ENCODE measurements around the gene RGL1.
"Not testable (repeated sequence)": the region's sequence is repeated elsewhere in the genome, so short reads cannot be mapped to it uniquely, and the experiment has no call there.

The RGL1 gene

DNA sequence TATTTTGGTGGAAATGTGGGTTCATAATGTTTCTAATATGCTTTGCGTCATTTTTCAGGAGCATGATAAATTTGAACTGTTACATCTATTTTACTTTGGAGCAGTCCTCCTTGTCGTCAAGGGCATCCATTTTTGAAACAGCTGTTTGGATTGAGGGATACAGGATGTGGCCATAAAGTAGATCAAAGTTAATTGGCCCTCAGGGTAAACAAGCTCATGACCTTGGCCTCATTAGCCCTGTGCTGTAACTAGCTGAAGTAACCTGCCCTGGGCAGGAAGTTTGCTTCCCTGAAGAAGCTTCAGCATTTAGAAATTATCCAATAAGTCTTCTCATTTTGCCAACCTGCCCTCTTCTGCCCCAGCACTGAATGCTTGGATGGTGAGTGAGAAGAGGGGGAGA is 24.8 kb upstream of the RGL1 start:
- H3K27me3 ChIP-seq (replicated peaks): no peaks in the 10 kb centered on the region
- no peaks in the 10 kb centered on the region for H3K36me3 ChIP-seq (replicated peaks)
- no peak overlapping the region for H3K4me3 ChIP-seq (ENCODE audit: low read depth, low read length)
- TF ChIP-seq, protein P1, sequence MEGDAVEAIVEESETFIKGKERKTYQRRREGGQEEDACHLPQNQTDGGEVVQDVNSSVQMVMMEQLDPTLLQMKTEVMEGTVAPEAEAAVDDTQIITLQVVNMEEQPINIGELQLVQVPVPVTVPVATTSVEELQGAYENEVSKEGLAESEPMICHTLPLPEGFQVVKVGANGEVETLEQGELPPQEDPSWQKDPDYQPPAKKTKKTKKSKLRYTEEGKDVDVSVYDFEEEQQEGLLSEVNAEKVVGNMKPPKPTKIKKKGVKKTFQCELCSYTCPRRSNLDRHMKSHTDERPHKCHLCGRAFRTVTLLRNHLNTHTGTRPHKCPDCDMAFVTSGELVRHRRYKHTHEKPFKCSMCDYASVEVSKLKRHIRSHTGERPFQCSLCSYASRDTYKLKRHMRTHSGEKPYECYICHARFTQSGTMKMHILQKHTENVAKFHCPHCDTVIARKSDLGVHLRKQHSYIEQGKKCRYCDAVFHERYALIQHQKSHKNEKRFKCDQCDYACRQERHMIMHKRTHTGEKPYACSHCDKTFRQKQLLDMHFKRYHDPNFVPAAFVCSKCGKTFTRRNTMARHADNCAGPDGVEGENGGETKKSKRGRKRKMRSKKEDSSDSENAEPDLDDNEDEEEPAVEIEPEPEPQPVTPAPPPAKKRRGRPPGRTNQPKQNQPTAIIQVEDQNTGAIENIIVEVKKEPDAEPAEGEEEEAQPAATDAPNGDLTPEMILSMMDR (IDR thresholded peaks at IDR 0.05; ENCODE audit: low read depth, low read length, missing control alignments): no peak
- H3K27ac ChIP-seq: no peak overlapping the region
- no peak for DNase-seq
- in situ Hi-C loops (cut with HindIII; ENCODE audit: low pct_ligation_motif_present, low sequenced_read_pairs): no loop called here

DNA sequence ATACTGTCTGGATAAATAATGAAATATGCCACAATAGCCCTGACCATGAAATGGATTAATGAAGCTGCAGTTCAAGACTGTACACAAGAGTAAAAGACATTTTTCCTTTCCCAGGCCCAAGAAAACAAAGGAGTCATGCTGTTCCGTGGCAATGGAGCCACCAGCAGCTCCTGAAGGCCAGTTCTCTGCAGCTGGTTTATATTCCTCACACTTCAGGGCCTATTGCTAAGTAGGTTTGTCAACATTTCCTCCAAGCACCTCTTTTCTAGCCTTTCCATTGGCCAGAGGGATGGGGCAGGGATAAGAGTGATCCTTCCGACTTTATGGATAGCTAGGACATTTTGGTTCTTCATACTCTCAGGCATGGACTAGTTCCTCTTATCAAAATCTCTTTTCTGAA is 24.2 kb upstream of the RGL1 start:
- no peak overlapping the region for H3K4me3 ChIP-seq (ENCODE audit: low read depth, low read length)
- no peaks in the 10 kb centered on the region for H3K27me3 ChIP-seq (replicated peaks)
- in situ Hi-C loops (cut with HindIII; ENCODE audit: low pct_ligation_motif_present, low sequenced_read_pairs): no loop called here
- TF ChIP-seq, protein P1 (IDR thresholded peaks at IDR 0.05; ENCODE audit: low read depth, low read length, missing control alignments): no peak
- H3K27ac ChIP-seq: no peak overlapping the region
- no peaks in the 10 kb centered on the region for H3K36me3 ChIP-seq (replicated peaks)
- DNase-seq: no peak

DNA sequence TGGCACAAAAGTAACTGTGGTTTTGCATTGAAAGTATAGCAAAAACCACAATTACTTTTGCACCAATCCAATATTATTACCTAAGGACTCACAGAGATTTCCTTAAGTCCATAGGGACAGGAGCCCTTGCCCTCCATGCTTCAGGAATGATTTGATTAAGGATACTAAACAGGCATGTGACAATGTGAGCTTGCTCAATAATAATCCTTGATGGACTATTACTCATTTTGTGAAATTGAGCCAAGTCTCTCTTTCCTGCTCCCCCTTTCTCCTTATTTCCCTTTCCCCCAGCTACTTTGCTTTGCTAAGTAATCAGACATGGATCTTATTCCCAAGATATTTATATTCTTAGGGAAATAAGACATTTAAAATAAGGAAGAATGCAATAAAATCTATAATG is 21.6 kb upstream of the RGL1 start:
- in situ Hi-C loops (cut with HindIII; ENCODE audit: low pct_ligation_motif_present, low sequenced_read_pairs): no loop called here
- Histone ChIP-seq H3K27ac (no peak overlapping the region), H3K4me3 (ENCODE audit: low read depth, low read length) (no peak overlapping the region), H3K27me3 (replicated peaks) (no peaks in the 10 kb centered on the region), H3K36me3 (replicated peaks) (no peaks in the 10 kb centered on the region)
- no peak for DNase-seq
- TF ChIP-seq, protein P1 (IDR thresholded peaks at IDR 0.05; ENCODE audit: low read depth, low read length, missing control alignments): no peak

DNA sequence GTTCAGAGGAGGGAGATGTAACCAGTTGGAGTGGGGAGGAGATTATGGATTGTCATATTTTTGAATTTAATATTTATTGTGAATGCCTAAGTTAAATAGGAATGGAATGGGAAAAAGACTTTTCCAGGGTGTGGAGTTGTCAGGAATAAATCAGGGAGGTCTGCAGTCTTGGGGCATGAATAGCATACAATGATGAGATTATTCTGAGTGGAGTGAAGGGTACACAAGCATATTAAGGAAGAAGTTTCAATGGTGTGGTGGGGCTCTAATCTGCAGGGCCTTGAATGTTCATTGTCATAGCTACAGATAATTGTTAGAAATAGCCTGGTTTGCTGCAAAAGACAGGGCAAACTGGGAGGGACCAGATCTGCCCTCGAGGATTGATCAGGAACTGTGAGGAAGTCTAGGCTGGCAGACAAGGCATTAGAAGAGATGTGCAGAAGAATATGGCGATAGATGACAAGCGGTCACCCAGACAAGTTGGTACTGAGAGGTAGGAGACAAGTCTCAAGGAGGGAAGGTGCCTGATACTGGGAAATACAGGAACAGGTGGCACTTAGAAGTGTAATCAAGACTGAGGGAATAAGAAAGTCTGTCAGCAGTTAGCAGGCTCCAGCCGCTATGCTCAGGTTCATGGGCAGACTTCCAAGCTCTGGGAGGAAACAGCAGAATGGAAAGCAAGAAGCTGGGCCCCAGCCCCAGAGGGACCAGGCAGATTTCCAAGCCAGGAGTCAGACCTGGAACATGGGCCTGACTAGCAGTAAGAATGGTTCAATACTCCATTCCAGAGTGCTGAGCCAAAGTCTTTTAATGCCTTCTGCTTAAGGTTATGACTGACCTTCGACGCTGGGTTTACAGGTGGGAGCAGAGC is 20.9 kb upstream of the RGL1 start:
- DNase-seq: peak; percentile 54
- in situ Hi-C loops (cut with HindIII; ENCODE audit: low pct_ligation_motif_present, low sequenced_read_pairs): no loop called here
- no peak overlapping the region for H3K27ac ChIP-seq
- H3K36me3 ChIP-seq (replicated peaks): no peaks in the 10 kb centered on the region
- H3K4me3 ChIP-seq (ENCODE audit: low read depth, low read length): no peak overlapping the region
- no peaks in the 10 kb centered on the region for H3K27me3 ChIP-seq (replicated peaks)
- TF ChIP-seq, protein P1 (IDR thresholded peaks at IDR 0.05; ENCODE audit: low read depth, low read length, missing control alignments): no peak

DNA sequence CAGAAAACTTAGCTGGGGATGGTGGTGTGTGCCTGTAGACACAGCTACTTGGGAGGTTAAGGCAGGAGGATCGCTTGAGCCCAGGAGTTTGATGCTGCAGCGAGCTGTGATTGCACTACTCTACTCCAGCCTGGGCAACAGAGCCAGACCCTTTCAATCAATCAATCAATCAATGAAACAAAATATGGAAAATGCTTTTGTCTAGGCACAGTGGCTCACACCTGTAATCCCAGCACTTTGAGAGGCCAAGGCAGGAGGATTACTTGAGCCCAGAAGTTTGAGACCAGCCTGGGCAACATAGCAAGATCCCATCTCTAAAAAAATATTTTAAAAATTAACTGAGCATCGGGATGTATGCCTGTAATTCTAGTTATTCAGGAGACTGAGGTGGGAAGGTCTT is 19.0 kb upstream of the RGL1 start:
- H3K27ac ChIP-seq; DNase-seq; H3K36me3 ChIP-seq (replicated peaks); H3K4me3 ChIP-seq (ENCODE audit: low read depth, low read length); in situ Hi-C loops (cut with HindIII; ENCODE audit: low pct_ligation_motif_present, low sequenced_read_pairs); H3K27me3 ChIP-seq (replicated peaks): not testable (repeated sequence)

DNA sequence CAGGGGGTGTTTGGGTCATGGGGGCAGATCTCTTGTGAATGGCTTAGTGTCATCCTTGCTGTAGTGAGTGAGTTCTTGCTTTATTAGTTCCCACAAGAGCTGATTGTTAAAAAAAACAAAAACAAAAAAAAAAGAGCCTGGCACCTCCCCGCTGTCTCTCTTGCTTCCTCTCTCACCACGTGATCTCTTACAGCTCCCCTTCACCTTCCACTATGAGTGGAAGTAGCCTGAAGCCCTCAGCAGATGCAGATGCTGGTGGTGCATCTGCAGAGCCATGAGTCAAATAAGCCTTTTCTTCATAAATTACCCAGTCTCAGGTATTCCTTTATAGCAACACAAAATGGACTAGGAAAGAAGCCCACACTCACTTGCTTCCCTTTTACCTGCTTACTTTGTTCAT is 17.2 kb upstream of the RGL1 start:
- TF ChIP-seq, protein P1 (IDR thresholded peaks at IDR 0.05; ENCODE audit: low read depth, low read length, missing control alignments): no peak
- Histone ChIP-seq H3K4me3 (ENCODE audit: low read depth, low read length) (no peak overlapping the region), H3K36me3 (replicated peaks) (no peaks in the 10 kb centered on the region), H3K27ac (no peak overlapping the region), H3K27me3 (replicated peaks) (no peaks in the 10 kb centered on the region)
- in situ Hi-C loops (cut with HindIII; ENCODE audit: low pct_ligation_motif_present, low sequenced_read_pairs): no loop called here
- no peak for DNase-seq
